GM08714 (cell line): ENCODE results near the gene ZNF763.

Experiments
- H3K4me3 ChIP-seq: fragments of 200-500 bp; sonication (Bioruptor generic); 2 replicates; pipeline ENCODE4 v1.5.1; 2014; ENCODE audit warnings: mild to moderate bottlenecking, low read length, inconsistent platforms
- ZNF274 ChIP-seq: IDR thresholded peaks from 2 replicates; pipeline ENCODE4 v1.6.1; 2012; ENCODE audit warnings: mild to moderate bottlenecking, low read depth, low read length

Gene ZNF763

GRCh38 chr19:11995174-11995573 is 30.3 kb downstream of the ZNF763 start:
- no peak for TF ChIP-seq ZNF274
- no peak overlapping the region for H3K4me3 ChIP-seq

- peak overlapping the region; percentile 46; the same call in 1 of the 2 replicates for H3K4me3 ChIP-seq
- no peak for TF ChIP-seq ZNF274
Observed at GRCh38 chr19:12000152-12000981, 35.5 kb downstream of the ZNF763 start.

- H3K4me3 ChIP-seq, result no peak overlapping the region
- peak; percentile 89 for TF ChIP-seq ZNF274
Observed at GRCh38 chr19:12015015-12015752, 50.3 kb downstream of the ZNF763 start.

GRCh38 chr19:12015753-12016116 is 50.9 kb downstream of the ZNF763 start:
- no peak for TF ChIP-seq ZNF274
- H3K4me3 ChIP-seq, result no peak overlapping the region
